NT2/D1 (cell line): ENCODE measurements around the gene PAK1.

Source experiments
- SUZ12 ChIP-seq: IDR thresholded peaks from 2 replicates; pipeline ENCODE4 v1.6.1; 2011; ENCODE audit not compliant: insufficient read length, insufficient read depth; ENCODE audit errors: extremely low read depth
- YY1 ChIP-seq: IDR thresholded peaks from 2 replicates; pipeline ENCODE4 v1.6.1; 2011; ENCODE audit not compliant: insufficient read length, insufficient read depth
- ZNF274 ChIP-seq: IDR thresholded peaks from 2 replicates; pipeline ENCODE4 v1.6.1; 2011; ENCODE audit warnings: mild to moderate bottlenecking, low read depth, low read length

DNA sequence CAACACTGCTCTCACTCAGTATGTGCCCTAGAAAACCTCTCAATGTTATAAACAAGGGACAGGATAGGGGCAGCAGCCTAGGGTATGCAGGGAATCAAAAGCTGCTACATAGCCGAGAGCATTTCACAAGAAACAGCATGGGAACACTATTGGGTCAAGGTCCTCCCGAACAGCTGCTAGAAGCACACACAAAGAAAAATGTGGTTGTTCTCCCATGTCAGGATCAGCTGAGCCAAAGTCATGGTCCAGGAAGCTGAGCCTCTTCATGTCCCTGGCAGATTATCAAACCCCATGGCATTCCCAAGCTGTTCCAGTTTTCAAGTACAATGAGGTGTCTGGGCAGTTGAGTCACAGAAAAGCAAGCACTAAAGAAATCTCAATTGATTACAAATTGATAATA, 151.4 kb downstream of the PAK1 start:
- TF ChIP-seq ZNF274 (no peak), SUZ12 (no peak), YY1 (no peak)
